ENCODE data around the gene FCN2.

Gene FCN2

GRCh38 chr9:134870301-134870694 lies 10.3 kb upstream of the FCN2 start:
- Histone ChIP-seq H3K4me3 (ENCODE audit: low read depth, low read length) (no peak overlapping the region), H3K9me3 (ENCODE audit: control insufficient read depth, insufficient read depth, low read depth, low read length) (no peaks in the 10 kb centered on the region), H3K36me3 (ENCODE audit: control insufficient read depth in 2 of 2, insufficient read depth in 1 of 2, low read length in 2 of 2) (no peaks in the 10 kb centered on the region), H3K27ac (ENCODE audit: extremely low read depth, low read depth, low read length) (no peak overlapping the region), H3K4me1 (ENCODE audit: control insufficient read depth, insufficient read depth, low read length) (no peaks in the 10 kb centered on the region)
- POLR2A ChIA-PET = no interaction called here
- CTCF ChIA-PET = no interaction called here
- TF ChIP-seq ZNF350 (tag by site-specific recombination; IDR thresholded peaks at IDR 0.05) = no peak
- no peak for TF ChIP-seq PRDM10 (tag by site-specific recombination; IDR thresholded peaks at IDR 0.05)
- TF ChIP-seq ZNF623 (tag by site-specific recombination; IDR thresholded peaks at IDR 0.05) = no peak
- no peak for TF ChIP-seq ZSCAN23 (tag by site-specific recombination; IDR thresholded peaks at IDR 0.05)
- no peak for TF ChIP-seq SCRT2 (tag by site-specific recombination; IDR thresholded peaks at IDR 0.05)
- no peak for TF ChIP-seq ZNF211 (tag by site-specific recombination; IDR thresholded peaks at IDR 0.05; ENCODE audit: low read depth)
- no peak for TF ChIP-seq ZNF624 (tag by site-specific recombination; IDR thresholded peaks at IDR 0.05)
- no peak for TF ChIP-seq ZNF155 (tag by site-specific recombination; IDR thresholded peaks at IDR 0.05)
- no peak for TF ChIP-seq ZNF174 (tag by site-specific recombination; IDR thresholded peaks at IDR 0.05)
- no peak for TF ChIP-seq ZSCAN30 (tag by site-specific recombination; IDR thresholded peaks at IDR 0.05)

DNA sequence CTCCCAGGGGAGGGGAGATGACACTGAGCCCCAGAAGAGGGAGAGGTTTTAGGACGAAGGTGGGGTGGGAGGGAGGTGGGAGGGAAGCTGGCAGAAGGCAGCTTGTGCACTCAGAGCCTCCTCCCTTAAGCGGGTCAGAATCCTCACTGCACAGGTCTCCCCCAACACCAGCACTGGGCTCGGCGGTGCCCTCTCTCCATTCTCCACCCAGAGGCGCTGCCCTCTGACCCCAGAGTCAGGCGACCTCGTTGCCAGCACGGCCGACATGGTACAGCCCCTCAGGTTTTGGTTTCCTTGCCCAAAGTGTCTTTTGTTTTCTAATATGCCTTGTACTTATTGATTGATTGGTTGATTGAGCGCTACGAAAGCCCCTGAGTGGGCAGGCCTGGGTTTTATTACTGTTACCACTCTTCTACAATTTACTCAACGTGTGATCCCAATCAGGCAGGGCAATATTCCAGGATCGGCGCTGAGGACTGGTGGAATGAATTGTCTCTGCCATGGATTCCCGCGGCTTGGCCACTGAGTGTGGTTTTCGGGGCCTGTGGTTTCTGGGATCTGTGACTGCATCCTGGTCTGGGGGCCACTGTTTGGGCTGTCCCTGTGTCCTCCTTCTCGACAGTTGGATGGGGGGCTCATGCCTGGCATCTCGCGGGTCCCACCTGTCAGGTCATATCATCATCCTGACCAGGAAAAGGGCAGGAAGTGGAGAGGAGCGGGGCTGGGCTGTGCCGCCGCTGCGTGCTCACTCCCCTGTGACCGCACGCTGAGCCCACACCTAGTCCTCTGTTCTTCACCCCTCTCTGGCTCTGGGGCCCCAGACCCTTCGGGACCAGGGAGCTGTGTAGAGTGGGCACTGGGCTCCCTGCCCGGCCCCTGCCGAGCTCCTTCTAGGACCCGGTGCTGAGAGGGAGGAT lies 9.6 kb upstream of the FCN2 start:
- H3K4me3 ChIP-seq (ENCODE audit: low read depth, low read length) = no peak overlapping the region
- no peak for TF ChIP-seq ZSCAN23 (tag by site-specific recombination; IDR thresholded peaks at IDR 0.05)
- TF ChIP-seq ZBTB17 (tag by site-specific recombination; IDR thresholded peaks at IDR 0.05) = peak; percentile 66; the same call in 1 of the 2 replicates
- H3K36me3 ChIP-seq (ENCODE audit: control insufficient read depth in 2 of 2, insufficient read depth in 1 of 2, low read length in 2 of 2) = no peaks in the 10 kb centered on the region
- ChIA-PET POLR2A (no interaction called here), CTCF (no interaction called here)
- no peak overlapping the region for H3K27ac ChIP-seq (ENCODE audit: extremely low read depth, low read depth, low read length)
- H3K4me1 ChIP-seq (ENCODE audit: control insufficient read depth, insufficient read depth, low read length) = no peaks in the 10 kb centered on the region
- no peaks in the 10 kb centered on the region for H3K9me3 ChIP-seq (ENCODE audit: control insufficient read depth, insufficient read depth, low read depth, low read length)

DNA sequence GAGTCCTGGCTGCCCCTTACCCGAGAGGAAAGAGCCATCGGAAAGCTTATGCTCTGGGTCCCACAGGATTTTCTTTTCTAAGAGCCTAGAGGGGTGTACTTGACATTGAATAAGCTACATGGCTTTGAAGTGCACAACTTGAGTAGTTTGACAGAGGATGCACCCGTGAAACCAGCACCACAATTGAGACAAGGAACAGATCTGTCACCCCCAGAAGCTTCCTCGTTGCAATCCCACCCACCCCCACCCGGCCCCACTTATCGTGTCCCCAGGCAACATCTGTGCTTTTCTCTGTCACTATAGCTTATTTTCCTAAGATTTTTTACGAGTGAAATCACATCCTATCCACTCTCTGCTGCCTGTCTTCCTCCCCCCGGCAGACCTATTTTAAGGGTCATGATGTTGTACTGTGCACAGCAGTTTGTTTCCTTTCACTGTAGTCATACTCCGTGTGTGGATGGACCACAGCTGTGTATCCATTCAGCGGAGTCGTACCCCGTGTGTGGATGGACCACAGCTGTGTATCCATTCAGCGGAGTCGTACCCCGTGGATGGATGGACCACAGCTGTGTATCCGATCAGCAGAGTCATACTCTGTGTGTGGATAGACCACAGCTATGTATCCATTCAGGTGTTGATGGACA lies 8.8 kb upstream of the FCN2 start:
- POLR2A ChIA-PET = interaction anchor here (0.6 kb wide), 1 partner anchor 196 kb away, joined by 4 read pairs; no protein-coding TSS in a partner anchor
- Histone ChIP-seq H3K27ac (ENCODE audit: extremely low read depth, low read depth, low read length) (no peak overlapping the region), H3K4me1 (ENCODE audit: control insufficient read depth, insufficient read depth, low read length) (no peaks in the 10 kb centered on the region), H3K36me3 (ENCODE audit: control insufficient read depth in 2 of 2, insufficient read depth in 1 of 2, low read length in 2 of 2) (no peaks in the 10 kb centered on the region), H3K9me3 (ENCODE audit: control insufficient read depth, insufficient read depth, low read depth, low read length) (no peaks in the 10 kb centered on the region), H3K4me3 (ENCODE audit: low read depth, low read length) (no peak overlapping the region)
- no peak for TF ChIP-seq ZNF221 (tag by site-specific recombination; IDR thresholded peaks at IDR 0.05; ENCODE audit: borderline replicate concordance)
- no peak for TF ChIP-seq PBX3 (CRISPR knock-in tag; IDR thresholded peaks at IDR 0.05)
- no peak for TF ChIP-seq SCRT2 (tag by site-specific recombination; IDR thresholded peaks at IDR 0.05)
- TF ChIP-seq ZNF302 (tag by site-specific recombination; IDR thresholded peaks at IDR 0.05; ENCODE audit: low read depth) = no peak
- TF ChIP-seq YY2 (tag by site-specific recombination; IDR thresholded peaks at IDR 0.05) = no peak
- TF ChIP-seq ZNF157 (tag by site-specific recombination; IDR thresholded peaks at IDR 0.05) = no peak
- TF ChIP-seq ZNF202 (tag by site-specific recombination; IDR thresholded peaks at IDR 0.05; ENCODE audit: borderline replicate concordance) = no peak
- TF ChIP-seq ZNF624 (tag by site-specific recombination; IDR thresholded peaks at IDR 0.05) = no peak
- TF ChIP-seq, protein P1, sequence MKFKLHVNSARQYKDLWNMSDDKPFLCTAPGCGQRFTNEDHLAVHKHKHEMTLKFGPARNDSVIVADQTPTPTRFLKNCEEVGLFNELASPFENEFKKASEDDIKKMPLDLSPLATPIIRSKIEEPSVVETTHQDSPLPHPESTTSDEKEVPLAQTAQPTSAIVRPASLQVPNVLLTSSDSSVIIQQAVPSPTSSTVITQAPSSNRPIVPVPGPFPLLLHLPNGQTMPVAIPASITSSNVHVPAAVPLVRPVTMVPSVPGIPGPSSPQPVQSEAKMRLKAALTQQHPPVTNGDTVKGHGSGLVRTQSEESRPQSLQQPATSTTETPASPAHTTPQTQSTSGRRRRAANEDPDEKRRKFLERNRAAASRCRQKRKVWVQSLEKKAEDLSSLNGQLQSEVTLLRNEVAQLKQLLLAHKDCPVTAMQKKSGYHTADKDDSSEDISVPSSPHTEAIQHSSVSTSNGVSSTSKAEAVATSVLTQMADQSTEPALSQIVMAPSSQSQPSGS (tag by site-specific recombination; IDR thresholded peaks at IDR 0.05; ENCODE audit: low read depth) = no peak
- TF ChIP-seq ZBTB8A (tag by site-specific recombination; IDR thresholded peaks at IDR 0.05) = no peak
- no peak for TF ChIP-seq ZNF701 (tag by site-specific recombination; IDR thresholded peaks at IDR 0.05)
- TF ChIP-seq ZNF561 (tag by site-specific recombination; IDR thresholded peaks at IDR 0.05; ENCODE audit: borderline replicate concordance) = no peak
- TF ChIP-seq ZNF366 (tag by site-specific recombination; conservative IDR thresholded peaks at IDR 0.05) = no peak
- no peak for TF ChIP-seq ZNF239 (tag by site-specific recombination; IDR thresholded peaks at IDR 0.05)
- CTCF ChIA-PET = no interaction called here

Data from HEK293 (cell line).